ENCODE results near the gene TSPAN15. TPM values are rescaled to one million over a fixed set of nuclear protein-coding genes. Genes with fewer than 3 reads are reported as not detected.

Gene TSPAN15
- total RNA-seq, 1 donor from 2014 or later: 46.1 TPM

GRCh38 chr10:69417542-69417941, 33.7 kb upstream of the TSPAN15 start:
- H3K4me1 ChIP-seq: peaks cover 18% of the 10 kb centered on the region
- H3K9me3 ChIP-seq: no peaks in the 10 kb centered on the region
- TF ChIP-seq CTCF (IDR thresholded peaks at IDR 0.05): no peak
- H3K36me3 ChIP-seq: no peaks in the 10 kb centered on the region
- ATAC-seq (no peak), DNase-seq (no peak)
- no peak overlapping the region for H3K27ac ChIP-seq
- intact Hi-C loops (cut with DNase I): no loop called here
- H3K4me3 ChIP-seq: no peak overlapping the region
- no peaks in the 10 kb centered on the region for H3K27me3 ChIP-seq (ENCODE audit: low read depth)

GRCh38 chr10:69418052-69418752, 33.1 kb upstream of the TSPAN15 start:
- DNase-seq (no peak), ATAC-seq (no peak)
- no peaks in the 10 kb centered on the region for H3K27me3 ChIP-seq (ENCODE audit: low read depth)
- no peak overlapping the region for H3K4me3 ChIP-seq
- intact Hi-C loops (cut with DNase I): no loop called here
- no peaks in the 10 kb centered on the region for H3K9me3 ChIP-seq
- no peak overlapping the region for H3K27ac ChIP-seq
- H3K4me1 ChIP-seq: peaks cover 15% of the 10 kb centered on the region
- TF ChIP-seq CTCF (IDR thresholded peaks at IDR 0.05): no peak
- no peaks in the 10 kb centered on the region for H3K36me3 ChIP-seq

- DNase-seq (no peak), ATAC-seq (no peak)
- Histone ChIP-seq H3K4me1 (peaks cover 15% of the 10 kb centered on the region), H3K9me3 (no peaks in the 10 kb centered on the region), H3K36me3 (no peaks in the 10 kb centered on the region), H3K27ac (no peak overlapping the region), H3K4me3 (no peak overlapping the region), H3K27me3 (ENCODE audit: low read depth) (no peaks in the 10 kb centered on the region)
- intact Hi-C loops (cut with DNase I): no loop called here
- TF ChIP-seq CTCF (IDR thresholded peaks at IDR 0.05): no peak
Measured at GRCh38 chr10:69419096-69419743, 32.0 kb upstream of the TSPAN15 start.

GRCh38 chr10:69419744-69420126, 31.5 kb upstream of the TSPAN15 start:
- H3K4me1 ChIP-seq: peaks cover 15% of the 10 kb centered on the region
- H3K27ac ChIP-seq: no peak overlapping the region

GRCh38 chr10:69421611-69422308, 29.5 kb upstream of the TSPAN15 start:
- Histone ChIP-seq H3K9me3 (no peaks in the 10 kb centered on the region), H3K27me3 (ENCODE audit: low read depth) (no peaks in the 10 kb centered on the region), H3K27ac (peak overlapping the region; percentile 57), H3K36me3 (no peaks in the 10 kb centered on the region), H3K4me1 (peaks cover 29% of the 10 kb centered on the region), H3K4me3 (no peak overlapping the region)
- intact Hi-C loops (cut with DNase I): no loop called here
- TF ChIP-seq CTCF (IDR thresholded peaks at IDR 0.05): no peak
- peak; percentile 89 to 91 for ATAC-seq
- DNase-seq: peak; percentile 90

More at GRCh38 chr10:69419744-69420126, 31.5 kb upstream of the TSPAN15 start:
- no peak for ATAC-seq
- no peak for DNase-seq
- no peak for TF ChIP-seq CTCF (IDR thresholded peaks at IDR 0.05)
- intact Hi-C loops (cut with DNase I): no loop called here
- no peaks in the 10 kb centered on the region for H3K36me3 ChIP-seq
- no peaks in the 10 kb centered on the region for H3K27me3 ChIP-seq (ENCODE audit: low read depth)
- H3K9me3 ChIP-seq: no peaks in the 10 kb centered on the region
- H3K4me3 ChIP-seq: no peak overlapping the region

All from lower lobe of right lung (tissue), 2 donors.